GM12874 (cell line): Measurements from ENCODE around the gene PRCD.

Experiments used
- CTCF ChIP-seq: IDR thresholded peaks from 2 replicates; pipeline ENCODE4 v1.5.1; 2011; ENCODE audit warnings: low read depth, mild to moderate bottlenecking, control low read depth, low read length, moderate library complexity; ENCODE audit not compliant: insufficient read depth

PRCD gene

GRCh38 chr17:76495663-76496400 is 44.0 kb upstream of the PRCD start:
- TF ChIP-seq CTCF: no peak

- TF ChIP-seq CTCF: no peak
Observed at GRCh38 chr17:76496464-76496863, 43.4 kb upstream of the PRCD start.

- no peak for TF ChIP-seq CTCF
Observed at GRCh38 chr17:76497699-76497978, 42.2 kb upstream of the PRCD start.

- TF ChIP-seq CTCF: no peak
Observed at GRCh38 chr17:76497979-76498875, 41.6 kb upstream of the PRCD start.

GRCh38 chr17:76498876-76499251 is 41.0 kb upstream of the PRCD start:
- TF ChIP-seq CTCF: no peak

GRCh38 chr17:76499267-76499667 is 40.6 kb upstream of the PRCD start:
- no peak for TF ChIP-seq CTCF

GRCh38 chr17:76500074-76500746 is 39.6 kb upstream of the PRCD start:
- TF ChIP-seq CTCF: no peak
